Stimulated activated naive CD8-positive, alpha-beta T cell treated with anti-CD3 and anti-CD28 coated beads, Interleukin-15, Interleukin-2, amounts not matched to agents 100 U/mL and 50 U/mL, for 24 hours (primary cell): ENCODE data around the gene GOLGA6D.
"Not testable (repeated sequence)": the region's sequence is repeated elsewhere in the genome, so short reads cannot be mapped to it uniquely, and the experiment has no call there.

Source experiments
- ATAC-seq: fragments of 150-1000 bp; cut with Tn5 transposase; one replicate; pipeline ENCODE4 v1.10.0; 2021
- DNase-seq: peaks from one replicate; pipeline ENCODE4 v3.0.0; 2021

Gene GOLGA6D

GRCh38 chr15:75282572-75282971 is at the start of gene GOLGA6D:
Gene GOLGA6D, plus strand, starts transcription at chr15:75282835. Its CDS starts 41 bp downstream, at chr15:75282876.
- not testable (repeated sequence) for DNase-seq, ATAC-seq

GRCh38 chr15:75233504-75234190 is 49.0 kb upstream of the GOLGA6D start:
- ATAC-seq (no peak), DNase-seq (no peak)

- no peak for DNase-seq
- no peak for ATAC-seq
These were observed 48.3 kb upstream of the GOLGA6D start for GRCh38 chr15:75234191-75234810.

- ATAC-seq (no peak), DNase-seq (no peak)
These were observed 47.5 kb upstream of the GOLGA6D start for GRCh38 chr15:75235051-75235673.

GRCh38 chr15:75235760-75236729 is 46.6 kb upstream of the GOLGA6D start:
- no peak for DNase-seq
- no peak for ATAC-seq

- DNase-seq (no peak), ATAC-seq (peak; percentile 9)
These were observed 45.2 kb upstream of the GOLGA6D start for GRCh38 chr15:75237316-75237982.

GRCh38 chr15:75238150-75238549 is 44.5 kb upstream of the GOLGA6D start:
- ATAC-seq (no peak), DNase-seq (no peak)

- ATAC-seq: not testable (repeated sequence)
These were observed 36.9 kb upstream of the GOLGA6D start for GRCh38 chr15:75245741-75246140.

GRCh38 chr15:75248991-75249390 is 33.6 kb upstream of the GOLGA6D start:
- not testable (repeated sequence) for DNase-seq, ATAC-seq

More at GRCh38 chr15:75245741-75246140, 36.9 kb upstream of the GOLGA6D start:
- DNase-seq: not testable (repeated sequence)

GRCh38 chr15:75249726-75250125 is 32.9 kb upstream of the GOLGA6D start:
- DNase-seq (no peak), ATAC-seq (no peak)

- DNase-seq, ATAC-seq: not testable (repeated sequence)
These were observed 31.3 kb upstream of the GOLGA6D start for GRCh38 chr15:75251343-75251742.

- DNase-seq, ATAC-seq: not testable (repeated sequence)
These were observed 30.4 kb upstream of the GOLGA6D start for GRCh38 chr15:75252285-75252684.

GRCh38 chr15:75258034-75258433 is 24.6 kb upstream of the GOLGA6D start, which contains the start of gene GOLGA6C:
Gene GOLGA6C, plus strand, starts transcription at chr15:75258334. Its CDS starts 265 bp downstream, at chr15:75258599.
- not testable (repeated sequence) for ATAC-seq, DNase-seq

GRCh38 chr15:75258620-75259343 is 23.9 kb upstream of the GOLGA6D start:
- DNase-seq, ATAC-seq: not testable (repeated sequence)

GRCh38 chr15:75259873-75260272 is 22.8 kb upstream of the GOLGA6D start:
- ATAC-seq, DNase-seq: not testable (repeated sequence)

- not testable (repeated sequence) for DNase-seq, ATAC-seq
These were observed 8.8 kb upstream of the GOLGA6D start for GRCh38 chr15:75273751-75274359.

GRCh38 chr15:75274509-75275107 is 8.0 kb upstream of the GOLGA6D start:
- peak; percentile 76 for DNase-seq

GRCh38 chr15:75275617-75276016 is 7.0 kb upstream of the GOLGA6D start:
- DNase-seq, ATAC-seq: not testable (repeated sequence)

More at GRCh38 chr15:75274509-75275107, 8.0 kb upstream of the GOLGA6D start:
- ATAC-seq: peak; percentile 77

- ATAC-seq, DNase-seq: not testable (repeated sequence)
These were observed 4.1 kb upstream of the GOLGA6D start for GRCh38 chr15:75278497-75278896.
